ENCODE data around the gene LTB4R2. TPM values are rescaled to one million over a fixed set of nuclear protein-coding genes. Genes with fewer than 3 reads are reported as not detected.

The LTB4R2 gene
- total and polyA plus RNA-seq, 2 donors (not counting 3 experiments of a cell fraction or from before 2014, with no cell fraction given), result 5.5 to 13.1 TPM

- H3K9ac ChIP-seq (replicated peaks; ENCODE audit: extremely low read depth, insufficient read depth, low read length), result no peak overlapping the region
- no peak overlapping the region for H3K27ac ChIP-seq (ENCODE audit: insufficient read depth, low read depth, low read length)
- TF ChIP-seq FOS (IDR thresholded peaks at IDR 0.05; ENCODE audit: borderline replicate concordance, insufficient read depth, low read length), result no peak
- TF ChIP-seq GATA2 (IDR thresholded peaks at IDR 0.05; ENCODE audit: insufficient read depth, insufficient read length, low read depth, low read length), result peak; percentile 56
- no peak for TF ChIP-seq POLR2AphosphoS5 (IDR thresholded peaks at IDR 0.05; ENCODE audit: insufficient read depth, low read depth, low read length)
- TF ChIP-seq POLR2A (IDR thresholded peaks at IDR 0.05; ENCODE audit: low read depth, low read length), result no peak
- peak; percentile 13 to 45 for TF ChIP-seq CTCF (IDR thresholded peaks at IDR 0.05; ENCODE audit: extremely low read depth in 1 of 2, insufficient read depth in 1 of 2, low read depth in 1 of 2, low read length in 2 of 2)
- TF ChIP-seq MAX (IDR thresholded peaks at IDR 0.05; ENCODE audit: insufficient read depth, insufficient read length), result no peak
- TF ChIP-seq JUN (IDR thresholded peaks at IDR 0.05; ENCODE audit: borderline replicate concordance, insufficient read depth, insufficient read length, low read depth), result no peak
- peaks cover 5 to 11% of the 10 kb centered on the region in 2 experiments for H3K36me3 ChIP-seq (ENCODE audit: control insufficient read depth in 2 of 2, extremely low read depth in 1 of 2, insufficient read depth in 2 of 2, low read length in 2 of 2)
- H3K9me3 ChIP-seq (replicated peaks; ENCODE audit: control insufficient read depth, insufficient read depth, low read length), result no peaks in the 10 kb centered on the region
- POLR2A ChIA-PET, result interaction anchor here (0.6 to 1.5 kb wide), 3 partner anchors 55 to 82 kb away, joined by 3 to 7 read pairs (median 3); partner anchors contain the start of genes MDP1 and TINF2
- dilution Hi-C loops (cut with MboI; ENCODE audit: extremely low pct_ligation_motif_present, low sequenced_read_pairs) (no loop called here), intact Hi-C loops (cut with micrococcal nuclease) (loop anchor here (1.0 to 5.0 kb wide), 4 partner anchors 109 to 239 kb away; partner anchors contain the start of genes IPO4, IRF9, PSME2 and RNF31)
- H3K4me3 ChIP-seq (replicated peaks in 1 of 3; ENCODE audit: insufficient read depth in 1 of 3, low read depth in 1 of 3, low read length in 3 of 3), result no peak overlapping the region
- H3K9me1 ChIP-seq (replicated peaks; ENCODE audit: control insufficient read depth, extremely low read depth, insufficient read depth, low read length), result no peaks in the 10 kb centered on the region
- H3K79me2 ChIP-seq (ENCODE audit: control insufficient read depth, insufficient read depth, low read length), result peaks cover 11% of the 10 kb centered on the region
- peaks cover 22% of the 10 kb centered on the region for H3K4me1 ChIP-seq (ENCODE audit: control insufficient read depth, extremely low read depth, insufficient read depth, low read length)
- H3K27me3 ChIP-seq (ENCODE audit: control insufficient read depth in 2 of 2, insufficient read depth in 2 of 2, low read length in 2 of 2), result no peaks in the 10 kb centered on the region
- no peak overlapping the region for H3K4me2 ChIP-seq (ENCODE audit: insufficient read depth, low read length)
- no TSS peak for BruUV-seq (replicated peaks)
- H4K20me1 ChIP-seq (replicated peaks; ENCODE audit: control insufficient read depth, extremely low read depth, insufficient read depth, low read length), result no peaks in the 10 kb centered on the region
- DNase-seq (ENCODE audit: low read depth, low spot score), result peak; percentile 40
- CTCF ChIA-PET, result interaction anchor here (0.7 to 5.5 kb wide), 30 partner anchors 12 to 284 kb away, joined by 3 to 199 read pairs (median 8); partner anchors contain the start of genes CHMP4A, CIDEB, IPO4 and IRF9
- no peak for FAIRE-seq
- H2AFZ ChIP-seq (ENCODE audit: low read depth, low read length), result no peak overlapping the region
Observed at GRCh38 chr14:24297190-24297964, 12.6 kb upstream of the LTB4R2 start.

Measured in endothelial cell of umbilical vein (primary cell).